Renal pelvis (tissue), 4 donors: ENCODE results near the gene RPL39. TPM values are rescaled to one million over a fixed set of nuclear protein-coding genes. Genes with fewer than 3 reads are reported as not detected.
A peak's percentile ranks its signal among the peaks of the same experiment; 100 is the strongest.
"Not testable (repeated sequence)": the region's sequence is repeated elsewhere in the genome, so short reads cannot be mapped to it uniquely, and the experiment has no call there.

Experiments
- DNase-seq: peaks from one replicate; pipeline ENCODE4 v3.0.0-alpha.2; 2013
- polyA plus RNA-seq, 3 donors: library from polyadenylated mRNA; unstranded; fragments of 120-200 nt; gene quantifications; one replicate each; pipeline ENCODE4 v1.2.1, GENCODE V29; 2013; ENCODE audit not compliant: insufficient read length in 3 of 3

RPL39 gene
- polyA plus RNA-seq, 3 donors = 2,062 to 2,326 (median 2,119) TPM

DNA sequence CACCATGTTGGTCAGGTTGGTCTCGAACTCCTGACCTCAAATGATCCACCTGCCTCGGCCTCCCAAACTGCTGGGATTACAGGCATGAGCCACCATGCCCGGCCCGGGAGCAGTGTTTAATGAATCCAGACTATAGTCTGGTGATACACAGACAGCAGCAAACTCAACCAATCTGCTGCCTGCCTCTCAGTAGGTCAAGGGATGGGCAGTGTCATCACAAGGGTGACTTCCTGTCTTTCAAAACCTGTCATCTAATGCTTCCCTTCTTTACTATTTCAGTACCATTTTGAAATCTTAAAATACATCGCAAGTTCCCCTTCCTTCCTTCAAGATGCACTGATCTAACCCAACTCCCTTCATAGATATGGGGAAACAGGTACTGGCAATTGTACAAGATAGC is 8.4 kb downstream of the RPL39 start:
- DNase-seq = no peak

DNA sequence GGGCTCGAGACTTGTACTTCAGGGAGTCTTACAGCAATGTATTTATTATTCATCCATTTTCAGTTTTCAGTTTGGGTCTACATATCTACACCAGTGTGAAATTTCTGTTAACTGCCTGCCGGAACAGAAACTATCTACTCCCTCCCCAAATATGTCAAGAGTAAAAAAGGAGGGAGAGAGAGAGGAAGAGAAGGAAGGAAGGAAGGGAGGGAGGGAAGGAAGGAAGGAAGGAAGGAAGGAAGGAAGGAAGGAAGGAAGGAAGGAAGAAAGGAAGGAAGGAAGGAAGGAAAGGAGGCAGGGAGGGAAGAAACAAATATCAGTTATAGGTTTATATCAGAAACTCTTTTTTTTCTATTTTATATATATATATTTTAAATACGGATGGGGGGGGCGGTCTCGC is 12.6 kb downstream of the RPL39 start:
- DNase-seq = no peak

DNA sequence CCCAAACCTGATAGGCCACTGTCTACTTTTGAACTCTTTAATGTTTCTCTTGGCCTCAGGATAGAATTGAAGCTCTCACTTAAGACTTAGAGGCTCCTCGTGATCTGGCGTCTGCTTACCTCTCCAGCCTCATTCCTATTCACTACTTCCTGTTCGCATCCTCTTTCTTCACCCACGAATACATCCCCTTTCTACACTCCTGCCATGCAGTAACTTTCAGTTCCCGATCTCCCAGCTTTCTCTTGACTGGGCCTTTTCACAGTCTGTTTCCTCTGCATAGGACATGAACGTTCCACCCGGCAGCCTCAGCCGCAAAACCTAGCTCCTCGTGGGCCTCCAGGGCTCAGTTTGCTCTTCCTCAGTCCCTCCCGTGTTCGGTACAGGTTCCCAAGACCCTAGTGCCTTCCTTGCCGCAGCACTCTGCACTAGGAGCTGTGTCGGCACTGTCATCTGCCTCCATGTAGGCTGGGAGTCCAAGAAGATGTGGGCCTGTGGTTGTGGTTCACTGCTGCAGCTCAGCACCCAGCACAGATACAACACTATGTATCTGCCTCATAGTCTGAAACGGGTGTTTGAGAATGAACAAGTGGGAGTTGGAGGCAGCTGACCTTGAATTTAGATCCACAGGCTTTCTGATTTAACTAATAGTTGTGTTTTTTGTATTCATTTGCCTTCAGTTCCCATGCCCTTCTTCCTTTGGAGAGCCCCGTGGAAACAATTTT is 15.8 kb downstream of the RPL39 start:
- DNase-seq = no peak

DNA sequence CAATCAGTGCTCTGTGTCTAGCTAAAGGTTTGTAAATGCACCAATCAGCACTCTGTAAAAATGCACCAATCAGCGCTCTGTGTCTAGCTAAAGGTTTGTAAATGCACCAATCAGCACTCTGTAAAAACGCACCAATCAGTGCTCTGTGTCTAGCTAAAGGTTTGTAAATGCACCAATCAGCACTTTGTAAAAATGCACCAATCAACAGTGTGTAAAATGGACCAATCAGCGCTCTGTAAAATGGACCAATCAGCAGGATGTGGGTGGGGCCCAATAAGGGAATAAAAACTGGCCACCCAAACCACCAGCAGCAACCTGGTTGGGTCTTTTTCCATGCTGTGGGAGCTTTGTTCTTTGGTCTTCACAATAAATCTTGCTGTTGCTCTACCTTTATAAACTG is 22.0 kb downstream of the RPL39 start:
- not testable (repeated sequence) for DNase-seq

DNA sequence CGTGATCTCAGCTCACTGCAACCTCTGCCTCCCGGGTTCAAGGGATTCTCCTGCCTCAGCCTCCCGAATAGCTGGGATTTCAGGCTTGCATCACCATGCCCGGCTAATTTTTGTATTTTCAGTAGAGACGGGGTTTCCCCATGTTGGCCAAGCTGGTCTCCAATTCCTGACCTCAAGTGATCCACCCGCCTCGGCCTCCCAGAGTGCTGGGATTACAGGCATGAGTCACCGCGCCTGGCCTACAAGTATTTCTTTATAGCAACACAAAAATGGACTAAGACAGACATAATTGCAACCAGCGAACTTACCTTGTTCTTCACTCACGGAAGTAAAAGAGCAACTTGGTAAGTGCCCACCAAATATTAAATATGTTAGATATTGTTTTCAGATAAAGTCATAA is 23.0 kb downstream of the RPL39 start:
- not testable (repeated sequence) for DNase-seq

DNA sequence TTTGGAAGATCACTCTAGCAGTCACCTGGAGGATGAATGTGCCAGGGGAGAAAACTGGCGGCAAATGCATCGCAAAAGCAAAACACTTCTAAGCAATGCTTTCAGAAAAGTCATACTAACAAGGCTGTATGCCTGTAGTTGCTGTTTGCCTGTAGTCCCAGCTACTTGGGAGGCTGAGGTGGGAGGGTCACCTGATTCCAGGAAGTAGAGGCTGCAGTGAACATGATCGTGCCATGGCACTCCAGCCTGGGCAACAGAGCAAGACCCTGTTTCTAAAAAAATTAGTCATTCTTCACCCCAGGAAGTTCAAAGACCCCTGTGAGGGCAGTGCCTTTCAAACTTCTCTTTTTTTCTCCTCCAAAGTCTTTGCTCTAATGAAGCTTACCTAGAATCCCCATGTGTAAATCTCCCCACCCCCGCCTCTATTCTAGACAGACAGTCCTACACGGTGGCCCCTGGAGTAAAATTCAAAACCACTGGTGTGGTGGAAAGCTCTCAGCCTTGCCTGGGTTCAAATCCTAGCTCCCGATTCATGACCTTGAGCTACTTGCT is 27.5 kb downstream of the RPL39 start:
- no peak for DNase-seq

DNA sequence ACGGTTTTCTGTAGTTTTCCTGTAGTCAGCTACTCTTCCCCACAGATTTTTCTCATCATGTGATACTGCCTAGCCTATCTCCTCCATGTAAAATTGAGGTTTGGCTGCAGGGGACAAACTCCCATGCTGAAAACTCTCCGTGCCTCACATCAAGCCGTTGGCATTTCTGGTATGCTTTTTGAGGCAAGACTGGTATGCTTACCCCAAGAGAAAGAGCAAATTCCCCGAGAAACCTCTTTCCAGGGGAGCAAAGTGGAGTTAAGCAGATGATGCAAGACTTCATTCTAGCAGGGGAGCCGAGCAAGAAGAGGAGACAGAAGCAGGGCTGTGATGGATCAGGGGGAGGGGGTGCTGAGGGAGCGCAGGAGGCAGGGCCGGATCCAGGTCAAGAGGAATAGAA is 28.2 kb downstream of the RPL39 start:
- no peak for DNase-seq

DNA sequence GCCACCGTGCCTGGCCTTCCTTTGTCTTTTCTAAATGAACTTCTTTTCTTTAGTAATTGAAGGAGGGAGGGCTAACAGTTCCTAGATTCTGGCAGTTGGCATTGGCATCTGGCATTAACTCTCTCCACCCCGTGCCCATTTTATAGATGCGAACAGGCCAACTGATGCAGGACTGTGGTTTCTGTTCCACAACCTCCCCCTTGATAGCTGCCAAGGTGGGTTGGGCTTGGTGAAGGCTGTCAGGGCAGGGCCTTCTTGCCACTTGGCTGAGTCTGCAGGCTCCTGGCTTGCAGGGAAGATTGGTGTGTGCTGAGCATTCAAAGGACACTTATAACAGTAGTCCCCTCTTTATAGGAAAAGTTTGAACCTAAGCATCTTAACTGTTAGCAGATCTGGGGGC is 28.7 kb downstream of the RPL39 start:
- no peak for DNase-seq

DNA sequence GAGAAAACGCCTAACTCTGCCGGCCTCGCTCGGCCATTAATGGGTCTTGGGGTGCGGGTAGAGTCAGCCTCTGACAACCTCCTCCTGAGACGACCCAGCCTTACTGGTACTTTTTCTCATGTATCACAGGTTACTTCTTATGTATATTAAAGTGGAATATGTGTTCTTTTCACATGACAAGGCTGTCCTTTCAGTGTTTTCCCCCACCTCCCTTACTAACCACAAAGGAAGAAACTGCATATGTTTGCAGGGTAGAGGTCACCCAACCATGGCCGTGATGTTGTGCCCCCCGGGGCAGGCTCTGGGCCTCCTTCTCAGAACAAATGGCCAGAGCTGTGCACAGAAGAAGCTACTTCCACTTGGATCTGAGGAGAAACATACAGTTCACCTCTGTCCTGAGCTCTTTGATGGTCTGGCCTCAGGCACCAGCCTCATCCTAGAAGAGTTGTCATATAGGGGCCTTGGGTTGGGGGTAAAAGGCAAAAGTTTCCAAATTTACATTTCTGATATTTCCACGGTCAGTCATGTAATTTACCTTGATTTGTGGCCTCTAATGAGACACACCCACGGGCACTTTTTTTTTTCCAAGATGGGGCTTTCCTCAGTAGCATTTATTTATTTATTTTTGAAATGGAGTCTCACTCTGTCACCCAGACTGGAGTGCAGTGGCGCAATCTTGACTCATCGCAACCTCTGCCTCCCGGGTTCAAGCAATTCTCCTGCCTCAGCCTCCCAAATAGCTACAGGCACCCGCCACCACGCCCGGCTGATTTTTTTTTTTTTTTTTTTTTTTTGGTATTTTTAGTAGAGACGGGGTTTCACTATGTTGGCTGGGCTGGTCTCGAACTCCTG is 31.2 kb downstream of the RPL39 start:
- no peak for DNase-seq

DNA sequence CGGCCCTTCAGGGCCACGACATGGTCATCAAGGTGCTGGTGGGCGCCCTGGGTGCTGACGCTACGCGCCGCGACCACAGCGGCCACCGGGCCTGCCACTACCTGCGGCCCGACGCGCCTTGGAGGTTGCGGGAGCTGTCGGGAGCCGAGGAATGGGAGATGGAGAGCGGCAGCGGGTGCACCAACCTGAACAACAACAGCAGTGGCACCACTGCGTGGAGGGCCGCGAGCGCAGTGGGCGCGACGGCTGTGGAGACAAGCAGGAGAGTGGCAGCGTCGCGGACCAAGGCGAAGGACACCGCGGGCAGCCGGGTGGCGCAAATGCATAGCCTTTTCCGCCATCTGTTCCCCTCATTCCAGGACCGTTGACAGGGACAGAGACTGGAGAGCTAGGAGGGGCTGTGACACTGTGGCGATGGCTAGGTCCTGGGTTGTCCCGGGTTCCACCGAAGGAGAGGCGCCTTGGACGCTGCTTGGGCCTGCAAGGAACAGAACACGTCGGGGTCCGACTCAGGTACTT is 32.1 kb downstream of the RPL39 start:
- no peak for DNase-seq

DNA sequence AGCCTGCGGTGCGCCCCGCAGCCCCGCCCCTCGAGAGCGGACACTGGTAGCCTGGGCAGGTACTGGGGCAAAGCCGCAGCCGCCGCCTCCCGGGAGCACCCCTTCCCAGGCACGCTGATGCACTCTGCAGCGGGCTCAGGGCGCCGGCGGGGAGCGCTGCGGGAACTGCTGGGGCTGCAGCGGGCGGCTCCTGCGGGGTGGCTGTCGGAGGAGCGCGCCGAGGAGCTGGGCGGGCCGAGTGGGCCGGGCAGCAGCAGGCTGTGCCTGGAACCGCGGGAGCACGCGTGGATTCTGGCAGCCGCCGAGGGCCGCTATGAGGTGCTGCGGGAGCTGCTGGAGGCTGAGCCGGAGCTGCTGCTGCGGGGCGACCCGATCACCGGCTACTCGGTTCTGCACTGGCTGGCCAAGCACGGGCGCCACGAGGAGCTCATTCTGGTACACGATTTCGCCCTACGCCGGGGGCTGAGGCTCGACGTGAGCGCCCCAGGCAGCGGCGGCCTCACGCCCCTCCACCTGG is 32.6 kb downstream of the RPL39 start:
- DNase-seq = no peak

DNA sequence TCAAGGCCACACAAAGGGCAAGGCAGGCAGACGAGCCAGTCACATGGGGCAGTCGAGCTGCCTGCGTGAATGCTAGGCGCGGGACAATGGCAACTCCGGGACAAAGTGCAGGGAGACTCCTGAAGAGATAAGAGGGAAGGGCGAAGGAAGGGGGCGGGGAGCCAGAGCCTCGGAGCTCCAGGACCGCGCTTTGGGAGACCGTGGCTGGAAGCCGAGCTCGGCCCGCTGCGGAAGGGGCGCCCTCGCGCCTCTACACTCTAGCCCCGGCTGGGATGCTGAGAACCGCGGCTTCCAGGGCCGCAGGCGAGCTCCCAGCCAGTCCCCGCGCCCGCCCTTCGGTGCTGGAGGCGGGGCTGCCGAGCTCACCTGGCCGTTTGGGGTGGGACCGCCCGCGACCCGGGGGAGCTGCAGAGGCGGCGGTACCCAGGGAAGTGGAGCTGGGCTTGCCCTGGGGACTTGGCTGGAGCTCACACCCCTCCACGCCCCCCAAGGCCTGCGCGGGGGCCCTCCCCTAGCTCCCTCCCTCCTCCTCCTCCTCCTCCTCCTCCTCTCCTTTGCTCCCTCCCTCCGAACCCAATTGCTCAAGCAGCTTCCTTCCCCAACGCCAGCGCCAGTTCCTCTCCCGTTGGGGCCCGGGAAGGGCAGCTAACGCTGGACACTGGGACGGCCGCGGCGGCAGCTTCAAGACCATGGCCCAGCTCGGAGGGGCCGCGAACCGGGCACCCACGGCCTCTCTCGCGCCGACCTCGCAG is 33.3 kb downstream of the RPL39 start, which contains the start of gene SOWAHD:
SOWAHD (plus strand) TSS at position 610 of the 752 bp plus-strand sequence; CDS start at position 690, 80 bp downstream.
- no peak for DNase-seq

DNA sequence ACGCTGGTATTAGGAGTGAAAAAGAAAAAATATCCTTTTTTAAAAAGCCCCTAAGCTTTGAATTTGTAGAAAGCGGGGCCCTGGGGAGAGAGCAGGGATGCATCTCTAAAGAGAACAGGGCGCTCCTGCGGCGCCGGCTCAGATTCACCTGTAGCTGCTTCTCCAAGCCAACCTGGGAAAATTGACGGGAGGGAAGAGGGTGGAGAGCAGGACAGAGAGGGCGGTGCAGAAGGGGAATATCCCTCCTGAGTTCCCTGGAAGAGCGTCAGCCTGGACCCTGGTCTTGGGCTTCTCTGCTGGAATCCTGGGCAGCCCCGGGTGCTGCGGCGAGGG is 33.8 kb downstream of the RPL39 start:
- DNase-seq = no peak

DNA sequence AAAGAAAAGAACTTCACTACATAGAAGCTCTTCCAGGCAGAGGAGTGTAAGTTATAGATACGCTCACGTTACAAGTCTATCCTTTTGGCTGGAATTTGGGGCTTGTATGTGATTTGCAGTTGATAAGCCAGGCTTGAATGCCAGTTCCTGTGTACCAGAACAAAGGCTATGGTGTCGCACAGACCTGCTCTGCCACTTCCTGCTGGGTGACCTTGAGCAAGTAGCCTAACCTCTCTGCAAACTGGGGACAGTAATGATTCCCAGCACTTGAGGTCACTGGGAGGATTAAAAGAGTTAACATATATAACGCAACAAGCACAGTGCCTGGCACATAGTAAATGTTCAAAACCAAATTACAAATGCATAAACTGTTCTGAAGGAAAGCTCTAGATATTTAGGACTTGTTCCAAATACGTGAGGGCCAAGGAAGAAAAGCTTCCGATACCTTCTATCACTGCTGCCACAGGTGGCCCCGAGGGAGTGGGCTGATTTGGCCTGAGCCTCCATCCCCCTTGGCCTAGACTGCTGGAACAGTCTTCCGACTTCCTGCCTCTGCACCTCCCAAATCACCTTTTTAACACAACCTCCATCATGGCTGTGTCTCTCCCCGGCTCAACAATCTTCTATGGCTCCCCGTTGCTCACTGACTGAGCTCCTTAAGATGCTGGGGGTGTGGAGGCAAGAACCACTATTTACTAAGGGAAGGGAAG is 34.3 kb downstream of the RPL39 start:
- DNase-seq = no peak

DNA sequence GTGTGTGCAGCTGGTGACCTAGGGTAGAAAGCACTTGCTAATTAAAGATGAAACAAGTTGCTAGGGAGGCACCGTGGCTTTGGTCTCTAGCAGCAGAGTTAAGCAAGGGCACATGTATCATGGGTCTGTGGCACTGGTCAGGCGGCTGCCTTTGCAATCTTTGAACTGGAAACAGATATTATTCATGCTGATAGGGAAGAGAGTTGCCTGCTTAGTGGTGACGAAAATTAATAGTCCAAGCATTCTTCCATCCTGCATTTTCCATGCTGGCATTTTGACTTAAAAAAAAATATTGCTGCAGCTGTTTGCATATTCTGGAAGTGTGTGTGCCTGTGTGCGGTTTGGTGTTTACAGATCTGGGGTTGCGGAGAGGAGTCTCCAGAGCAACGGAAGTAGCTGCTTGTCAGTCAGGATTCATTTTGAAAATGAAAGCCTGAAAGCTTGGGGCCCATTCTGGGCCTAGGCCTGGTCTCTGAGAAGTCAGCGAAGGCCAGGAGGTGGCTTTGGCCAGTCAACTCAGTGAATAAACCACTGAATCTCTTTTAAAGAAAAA is 35.4 kb downstream of the RPL39 start:
- no peak for DNase-seq

DNA sequence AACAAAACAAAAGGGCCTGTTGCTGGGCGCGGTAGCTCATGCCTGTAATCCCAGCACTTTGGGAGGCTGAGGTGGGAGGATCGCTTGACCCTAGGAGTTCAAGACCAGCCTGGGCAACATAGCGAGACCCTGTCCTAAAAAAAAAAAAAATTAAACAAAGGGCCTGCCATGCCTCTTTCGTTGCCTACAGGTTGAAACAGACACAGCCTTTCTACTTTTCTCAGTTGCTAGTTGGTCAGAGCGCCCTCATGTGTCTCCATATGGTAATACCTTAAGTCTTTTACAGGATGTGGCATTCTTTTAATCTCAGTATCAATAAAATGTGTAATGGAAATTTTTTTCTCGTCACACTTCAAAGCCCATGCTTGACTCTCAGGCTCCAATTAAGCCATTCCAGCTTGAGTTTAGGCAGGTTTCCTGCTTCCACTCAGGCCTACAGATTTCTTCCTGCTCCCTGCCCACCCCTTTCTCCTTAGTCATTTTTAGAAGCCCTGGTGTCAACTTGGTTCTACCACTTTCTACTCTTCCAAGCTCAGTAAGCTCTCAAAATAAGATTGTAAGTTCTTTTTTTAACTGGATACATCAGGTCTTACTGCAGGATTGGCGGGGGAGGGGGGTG is 37.7 kb downstream of the RPL39 start:
- DNase-seq = peak; percentile 36

DNA sequence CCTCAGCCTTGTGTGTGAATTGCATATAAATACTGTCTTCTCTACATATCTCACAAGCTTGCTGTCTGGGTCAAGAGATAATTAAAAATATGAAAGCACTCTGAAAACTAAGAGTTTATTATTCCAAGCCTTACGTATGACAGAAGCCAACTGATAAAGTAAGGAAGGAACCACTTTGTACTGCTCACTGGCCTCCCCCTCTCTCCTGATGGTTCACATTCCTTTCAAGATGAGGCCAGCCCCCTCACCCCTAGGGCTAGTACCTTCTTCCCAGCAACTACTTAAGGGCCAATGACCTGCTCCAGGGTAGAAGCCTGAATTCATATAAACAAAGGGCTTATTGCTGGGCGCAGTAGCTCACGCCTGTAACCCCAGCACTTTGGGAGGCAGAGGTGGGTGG is 38.4 kb downstream of the RPL39 start:
- DNase-seq = no peak

DNA sequence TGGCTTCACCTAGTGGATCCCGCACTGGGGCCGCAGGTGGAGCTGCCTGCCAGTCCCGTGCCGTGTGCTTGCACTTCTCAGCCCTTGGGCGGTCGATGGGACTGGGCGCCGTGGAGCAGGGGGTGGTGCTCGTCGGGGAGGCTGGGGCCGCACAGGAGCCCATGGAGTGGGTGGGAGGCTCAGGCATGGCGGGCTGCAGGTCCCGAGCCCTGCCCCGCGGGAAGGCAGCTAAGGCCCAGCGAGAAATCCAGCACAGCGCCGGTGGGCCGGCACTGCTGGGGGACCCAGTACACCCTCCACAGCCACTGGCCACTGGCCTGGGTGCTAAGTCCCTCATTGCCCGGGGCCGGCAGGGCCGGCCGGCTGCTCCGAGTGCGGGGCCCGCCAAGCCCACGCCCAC is 40.7 kb downstream of the RPL39 start:
- not testable (repeated sequence) for DNase-seq

DNA sequence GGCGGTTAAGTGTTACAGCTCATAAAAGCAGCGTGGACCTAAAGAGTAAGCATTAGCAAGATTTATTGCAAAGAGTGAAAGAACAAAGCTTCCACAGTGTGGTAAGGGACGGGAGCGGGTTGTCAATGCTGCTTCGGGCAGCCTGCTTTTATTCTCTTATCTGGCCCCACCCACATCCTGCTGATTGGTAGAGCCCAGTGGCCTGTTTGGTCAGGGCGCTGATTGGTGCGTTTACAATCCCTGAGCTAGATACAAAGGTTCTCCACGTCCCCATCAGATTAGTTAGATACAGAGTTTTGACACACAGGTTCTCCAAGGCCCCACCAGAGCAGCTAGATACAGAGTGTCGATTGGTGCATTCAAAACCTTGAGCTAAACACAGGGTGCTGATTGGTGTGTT is 41.3 kb downstream of the RPL39 start:
- not testable (repeated sequence) for DNase-seq

DNA sequence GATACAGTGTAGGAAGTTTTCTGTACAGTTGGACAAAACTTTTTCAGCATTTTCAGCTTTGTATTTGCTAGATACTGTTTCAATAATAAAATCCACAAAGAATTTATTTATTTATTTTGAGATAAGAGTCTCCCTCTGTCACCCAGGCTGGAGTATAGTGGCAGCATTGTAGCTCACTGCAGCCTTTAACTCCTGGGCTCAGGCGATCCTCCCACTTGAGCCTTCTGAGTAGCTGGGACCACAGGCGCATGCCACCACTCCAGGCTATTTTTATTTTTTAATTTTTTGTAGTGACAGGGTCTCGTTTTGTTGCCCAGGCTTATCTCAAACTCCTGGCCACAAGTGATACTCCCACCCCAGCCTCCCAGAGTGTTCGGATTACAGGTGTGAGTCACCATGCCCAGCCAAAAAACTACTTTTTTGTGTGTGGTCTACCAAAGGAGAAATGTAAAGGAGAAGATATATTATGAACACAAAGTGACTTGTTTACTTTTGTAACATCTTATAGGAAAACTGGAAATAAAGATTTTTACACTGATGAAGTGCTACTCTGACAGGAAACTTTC is 46.1 kb downstream of the RPL39 start:
- no peak for DNase-seq
